HCT116 (cell line): ENCODE measurements around the gene KRT38.

ENCODE experiments used
- CEBPB ChIP-seq: IDR thresholded peaks from 2 replicates; pipeline ENCODE4 v1.6.1; 2012; ENCODE audit warnings: low read depth
- ELF1 ChIP-seq: IDR thresholded peaks from 2 replicates; pipeline ENCODE4 v1.6.1; 2012; ENCODE audit warnings: low read depth, borderline replicate concordance
- EZH2 ChIP-seq: fragments of 200-600 bp; sonication (generic); IDR thresholded peaks from 2 replicates; pipeline ENCODE4 v1.6.1; 2017; ENCODE audit warnings: antibody characterized with exemption, mixed run types
- EZH2phosphoT487 ChIP-seq: fragments of 200-600 bp; IDR thresholded peaks from 2 replicates; pipeline ENCODE4 v1.6.1; 2018; ENCODE audit warnings: antibody characterized with exemption, borderline replicate concordance
- POLR2A ChIP-seq: IDR thresholded peaks from 2 replicates; pipeline ENCODE4 v1.7.0; 2011; ENCODE audit warnings: borderline replicate concordance; ENCODE audit not compliant: insufficient read depth, insufficient read length; ENCODE audit errors: extremely low read depth
- SIN3A ChIP-seq: IDR thresholded peaks from 2 replicates; pipeline ENCODE4 v1.6.1; 2012; ENCODE audit warnings: low read depth
- SP1 ChIP-seq: IDR thresholded peaks from 2 replicates; pipeline ENCODE4 v1.6.1; 2012; ENCODE audit warnings: low read depth
- SRF ChIP-seq: IDR thresholded peaks from 2 replicates; pipeline ENCODE4 v1.6.1; 2012; ENCODE audit warnings: low read depth
- TCF7L2 ChIP-seq: IDR thresholded peaks from 2 replicates; pipeline ENCODE4 v1.7.0; 2011; ENCODE audit warnings: borderline replicate concordance, inconsistent platforms; ENCODE audit not compliant: insufficient read depth, insufficient read length; ENCODE audit errors: extremely low read depth
- YY1 ChIP-seq: IDR thresholded peaks from 2 replicates; pipeline ENCODE4 v1.6.1; 2011; ENCODE audit warnings: low read length, low read depth, moderate library complexity, mild to moderate bottlenecking; ENCODE audit not compliant: insufficient replicate concordance; ENCODE audit errors: extremely low read depth
- ZFX ChIP-seq: fragments of 450-650 bp; IDR thresholded peaks from 2 replicates; pipeline ENCODE4 v1.6.1; 2017
- TF ChIP-seq, protein P1 (sequence below), 3 experiments: fragments of 200-600 bp in 1 of 3; sonication (generic) in 1 of 3; IDR thresholded peaks in 2 of 3; conservative IDR thresholded peaks in 1 of 3; 2 replicates each; pipeline ENCODE4 v1.5.1; 2012 to 2017; ENCODE audit warnings: low read depth in 2 of 3, low read length in 2 of 3, antibody characterized with exemption in 1 of 3, borderline replicate concordance in 1 of 3, control low read depth in 1 of 3, mild to moderate bottlenecking in 1 of 3, mixed read lengths in 1 of 3, mixed run types in 1 of 3, moderate library complexity in 1 of 3; ENCODE audit not compliant: insufficient read depth in 1 of 3
- TF ChIP-seq, protein P2 (sequence below): IDR thresholded peaks from 2 replicates; pipeline ENCODE4 v1.6.1; 2012; ENCODE audit warnings: low read depth
- TF ChIP-seq, protein P3 (sequence below): IDR thresholded peaks from 2 replicates; pipeline ENCODE4 v1.6.1; 2011; ENCODE audit warnings: mild to moderate bottlenecking, low read length, moderate library complexity; ENCODE audit not compliant: insufficient replicate concordance; ENCODE audit errors: extremely low read depth

GRCh38 chr17:41483991-41484826 lies 43.4 kb upstream of the KRT38 start:
- TF ChIP-seq ZFX (no peak), POLR2A (no peak), SRF (no peak), EZH2phosphoT487 (no peak), SIN3A (no peak), CEBPB (no peak), EZH2 (no peak), ELF1 (no peak), TCF7L2 (no peak), SP1 (no peak), YY1 (no peak)
- TF ChIP-seq, protein P1, sequence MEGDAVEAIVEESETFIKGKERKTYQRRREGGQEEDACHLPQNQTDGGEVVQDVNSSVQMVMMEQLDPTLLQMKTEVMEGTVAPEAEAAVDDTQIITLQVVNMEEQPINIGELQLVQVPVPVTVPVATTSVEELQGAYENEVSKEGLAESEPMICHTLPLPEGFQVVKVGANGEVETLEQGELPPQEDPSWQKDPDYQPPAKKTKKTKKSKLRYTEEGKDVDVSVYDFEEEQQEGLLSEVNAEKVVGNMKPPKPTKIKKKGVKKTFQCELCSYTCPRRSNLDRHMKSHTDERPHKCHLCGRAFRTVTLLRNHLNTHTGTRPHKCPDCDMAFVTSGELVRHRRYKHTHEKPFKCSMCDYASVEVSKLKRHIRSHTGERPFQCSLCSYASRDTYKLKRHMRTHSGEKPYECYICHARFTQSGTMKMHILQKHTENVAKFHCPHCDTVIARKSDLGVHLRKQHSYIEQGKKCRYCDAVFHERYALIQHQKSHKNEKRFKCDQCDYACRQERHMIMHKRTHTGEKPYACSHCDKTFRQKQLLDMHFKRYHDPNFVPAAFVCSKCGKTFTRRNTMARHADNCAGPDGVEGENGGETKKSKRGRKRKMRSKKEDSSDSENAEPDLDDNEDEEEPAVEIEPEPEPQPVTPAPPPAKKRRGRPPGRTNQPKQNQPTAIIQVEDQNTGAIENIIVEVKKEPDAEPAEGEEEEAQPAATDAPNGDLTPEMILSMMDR (IDR thresholded peaks at IDR 0.05 in 2 of 3, conservative IDR thresholded peaks at IDR 0.05 in 1 of 3; ENCODE audit: borderline replicate concordance in 1 of 3, insufficient read depth in 1 of 3, low read depth in 2 of 3, low read length in 2 of 3): no peak
- TF ChIP-seq, protein P2, sequence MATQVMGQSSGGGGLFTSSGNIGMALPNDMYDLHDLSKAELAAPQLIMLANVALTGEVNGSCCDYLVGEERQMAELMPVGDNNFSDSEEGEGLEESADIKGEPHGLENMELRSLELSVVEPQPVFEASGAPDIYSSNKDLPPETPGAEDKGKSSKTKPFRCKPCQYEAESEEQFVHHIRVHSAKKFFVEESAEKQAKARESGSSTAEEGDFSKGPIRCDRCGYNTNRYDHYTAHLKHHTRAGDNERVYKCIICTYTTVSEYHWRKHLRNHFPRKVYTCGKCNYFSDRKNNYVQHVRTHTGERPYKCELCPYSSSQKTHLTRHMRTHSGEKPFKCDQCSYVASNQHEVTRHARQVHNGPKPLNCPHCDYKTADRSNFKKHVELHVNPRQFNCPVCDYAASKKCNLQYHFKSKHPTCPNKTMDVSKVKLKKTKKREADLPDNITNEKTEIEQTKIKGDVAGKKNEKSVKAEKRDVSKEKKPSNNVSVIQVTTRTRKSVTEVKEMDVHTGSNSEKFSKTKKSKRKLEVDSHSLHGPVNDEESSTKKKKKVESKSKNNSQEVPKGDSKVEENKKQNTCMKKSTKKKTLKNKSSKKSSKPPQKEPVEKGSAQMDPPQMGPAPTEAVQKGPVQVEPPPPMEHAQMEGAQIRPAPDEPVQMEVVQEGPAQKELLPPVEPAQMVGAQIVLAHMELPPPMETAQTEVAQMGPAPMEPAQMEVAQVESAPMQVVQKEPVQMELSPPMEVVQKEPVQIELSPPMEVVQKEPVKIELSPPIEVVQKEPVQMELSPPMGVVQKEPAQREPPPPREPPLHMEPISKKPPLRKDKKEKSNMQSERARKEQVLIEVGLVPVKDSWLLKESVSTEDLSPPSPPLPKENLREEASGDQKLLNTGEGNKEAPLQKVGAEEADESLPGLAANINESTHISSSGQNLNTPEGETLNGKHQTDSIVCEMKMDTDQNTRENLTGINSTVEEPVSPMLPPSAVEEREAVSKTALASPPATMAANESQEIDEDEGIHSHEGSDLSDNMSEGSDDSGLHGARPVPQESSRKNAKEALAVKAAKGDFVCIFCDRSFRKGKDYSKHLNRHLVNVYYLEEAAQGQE: no peak
- TF ChIP-seq, protein P3, sequence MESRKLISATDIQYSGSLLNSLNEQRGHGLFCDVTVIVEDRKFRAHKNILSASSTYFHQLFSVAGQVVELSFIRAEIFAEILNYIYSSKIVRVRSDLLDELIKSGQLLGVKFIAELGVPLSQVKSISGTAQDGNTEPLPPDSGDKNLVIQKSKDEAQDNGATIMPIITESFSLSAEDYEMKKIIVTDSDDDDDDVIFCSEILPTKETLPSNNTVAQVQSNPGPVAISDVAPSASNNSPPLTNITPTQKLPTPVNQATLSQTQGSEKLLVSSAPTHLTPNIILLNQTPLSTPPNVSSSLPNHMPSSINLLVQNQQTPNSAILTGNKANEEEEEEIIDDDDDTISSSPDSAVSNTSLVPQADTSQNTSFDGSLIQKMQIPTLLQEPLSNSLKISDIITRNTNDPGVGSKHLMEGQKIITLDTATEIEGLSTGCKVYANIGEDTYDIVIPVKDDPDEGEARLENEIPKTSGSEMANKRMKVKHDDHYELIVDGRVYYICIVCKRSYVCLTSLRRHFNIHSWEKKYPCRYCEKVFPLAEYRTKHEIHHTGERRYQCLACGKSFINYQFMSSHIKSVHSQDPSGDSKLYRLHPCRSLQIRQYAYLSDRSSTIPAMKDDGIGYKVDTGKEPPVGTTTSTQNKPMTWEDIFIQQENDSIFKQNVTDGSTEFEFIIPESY: no peak
